OCI-LY1 (cell line): Measurements from ENCODE around the gene DCAF5.

Experiments used
- CTCF ChIP-seq: fragments of 200-600 bp; sonication (generic), shearing (Covaris generic); IDR thresholded peaks from 2 replicates; pipeline ENCODE4 v1.5.1; 2017; ENCODE audit warnings: mild to moderate bottlenecking, antibody characterized with exemption, low read length, moderate library complexity, mixed read lengths
- EZH2 ChIP-seq: fragments of 200-600 bp; sonication (generic), shearing (Covaris generic); IDR thresholded peaks from 2 replicates; pipeline ENCODE4 v1.8.0; 2017; ENCODE audit warnings: borderline replicate concordance, mixed run types, mild to moderate bottlenecking, antibody characterized with exemption, low read length, moderate library complexity, mixed read lengths

- no peak for TF ChIP-seq CTCF
- no peak for TF ChIP-seq EZH2
Observed at GRCh38 chr14:69137416-69137815, 15.5 kb downstream of the DCAF5 start.
